GM18870 (cell line): ENCODE measurements around the gene AK6.
"Not testable (repeated sequence)": the region's sequence is repeated elsewhere in the genome, so short reads cannot be mapped to it uniquely, and the experiment has no call there.

Source experiments
- ATAC-seq: cut with Tn5 transposase; IDR thresholded peaks from one replicate; pipeline ENCODE4 v1.9.1; 2021; ENCODE audit warnings: moderate library complexity; ENCODE audit not compliant: unreplicated experiment

The AK6 gene

DNA sequence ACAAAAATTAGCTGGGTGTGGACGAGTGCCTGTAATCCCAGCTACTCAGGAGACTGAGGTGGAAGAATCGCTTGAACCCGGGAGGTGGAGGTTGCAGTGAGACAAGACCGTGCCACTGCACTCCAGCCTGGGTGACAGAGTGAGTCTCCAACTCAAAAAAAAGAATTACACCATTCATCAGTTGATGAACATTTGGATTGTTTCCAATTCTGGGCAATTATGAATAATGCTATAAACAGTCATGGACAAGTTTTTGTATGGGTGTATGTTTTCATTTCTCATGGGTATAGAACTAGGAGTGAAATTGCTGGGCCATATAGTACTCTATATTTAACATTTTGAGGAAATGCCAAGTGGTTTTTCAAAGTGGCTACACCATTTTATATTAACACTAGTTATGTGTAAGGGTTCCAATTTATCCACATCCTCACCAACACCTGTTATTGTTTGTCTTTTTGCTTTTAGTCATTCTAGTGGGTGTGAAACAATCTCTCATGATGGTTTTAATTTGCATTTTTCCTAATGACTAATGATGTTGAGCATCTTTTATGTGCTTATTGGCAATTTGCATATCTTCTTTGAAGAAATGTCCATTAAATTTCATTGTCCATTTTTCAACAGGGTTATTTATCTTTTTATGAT lies 27.7 kb downstream of the AK6 start:
- ATAC-seq = no peak

DNA sequence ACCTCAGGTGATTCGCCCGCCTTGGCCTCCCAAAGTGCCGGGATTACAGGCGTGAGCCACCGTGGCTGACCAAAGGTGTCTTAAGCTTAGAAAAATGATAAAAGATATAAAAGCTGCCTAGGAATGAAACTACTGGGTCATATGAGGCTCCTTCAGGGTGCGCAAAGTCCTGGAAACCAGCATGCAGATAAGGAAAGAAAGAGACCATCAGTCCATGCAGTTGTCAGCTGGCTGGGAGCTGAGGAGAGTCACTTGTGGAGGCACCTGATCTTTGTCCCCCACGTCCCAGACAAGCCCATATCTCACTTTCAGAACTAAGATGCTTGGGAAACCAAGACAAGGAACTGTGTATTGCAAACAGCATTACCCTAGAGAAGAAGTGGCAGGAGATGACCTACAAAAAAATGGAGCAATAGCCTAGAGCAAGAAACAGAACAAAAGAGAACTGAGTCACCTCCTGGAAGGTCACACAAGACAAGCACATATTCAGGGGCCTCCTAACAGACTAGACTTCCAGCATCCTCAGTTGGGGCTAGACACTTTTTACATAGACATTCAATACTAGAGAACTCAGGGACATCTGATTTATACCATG lies 33.9 kb downstream of the AK6 start:
- ATAC-seq = no peak

DNA sequence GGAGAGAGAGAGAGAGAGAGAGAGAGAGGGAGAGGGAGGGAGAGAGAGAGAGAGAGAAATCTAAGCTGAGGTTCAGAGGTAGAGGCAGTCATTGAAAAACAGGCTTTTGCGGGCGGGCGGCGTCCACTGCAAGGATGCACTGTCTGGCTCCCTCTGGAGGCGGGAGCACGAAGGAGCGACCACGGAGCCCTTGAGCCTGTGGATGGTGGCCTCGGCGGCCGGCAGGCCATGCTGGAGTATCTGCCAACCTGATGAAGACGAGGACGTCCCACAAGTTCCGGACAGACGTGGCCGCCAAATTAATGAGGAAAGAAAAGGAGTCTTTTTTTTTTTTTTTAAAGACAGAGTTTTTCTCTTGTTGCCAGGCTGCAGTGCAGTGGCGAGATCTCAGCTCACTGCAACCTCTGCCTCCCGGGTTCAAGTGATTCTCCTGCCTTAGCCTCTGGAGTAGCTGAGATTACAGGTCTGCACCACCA lies 34.5 kb downstream of the AK6 start:
- no peak for ATAC-seq

DNA sequence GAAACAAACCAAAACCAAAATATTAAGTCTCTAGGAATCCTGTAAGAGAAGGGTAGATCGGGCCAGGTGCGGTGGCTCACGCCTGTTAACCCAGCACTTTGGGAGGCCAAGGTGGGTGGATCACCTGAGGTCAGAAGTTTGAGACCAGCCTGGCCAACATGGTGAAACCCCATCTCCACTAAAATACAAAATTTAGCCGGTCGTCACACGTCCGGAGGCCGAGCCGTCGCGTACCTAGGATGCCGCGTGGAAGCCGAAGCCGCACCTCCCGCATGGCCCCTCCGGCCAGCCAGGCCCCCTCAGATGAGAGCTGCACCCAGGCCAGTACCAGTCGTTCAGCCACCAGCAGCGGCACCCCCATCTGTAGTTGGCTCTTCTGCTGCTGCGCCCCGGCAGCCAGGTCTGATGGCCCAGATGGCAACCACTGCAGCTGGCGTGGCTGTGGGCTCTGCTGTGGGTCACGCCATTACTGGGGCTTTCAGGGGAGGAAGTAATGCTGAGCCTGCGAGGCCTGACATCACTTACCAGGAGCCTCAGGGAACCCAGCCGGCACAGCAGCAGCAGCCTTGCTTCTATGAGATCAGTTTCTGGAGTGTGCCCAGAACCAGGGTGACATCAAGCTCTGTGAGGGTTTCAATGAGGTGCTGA lies 35.5 kb downstream of the AK6 start:
- ATAC-seq = not testable (repeated sequence)

DNA sequence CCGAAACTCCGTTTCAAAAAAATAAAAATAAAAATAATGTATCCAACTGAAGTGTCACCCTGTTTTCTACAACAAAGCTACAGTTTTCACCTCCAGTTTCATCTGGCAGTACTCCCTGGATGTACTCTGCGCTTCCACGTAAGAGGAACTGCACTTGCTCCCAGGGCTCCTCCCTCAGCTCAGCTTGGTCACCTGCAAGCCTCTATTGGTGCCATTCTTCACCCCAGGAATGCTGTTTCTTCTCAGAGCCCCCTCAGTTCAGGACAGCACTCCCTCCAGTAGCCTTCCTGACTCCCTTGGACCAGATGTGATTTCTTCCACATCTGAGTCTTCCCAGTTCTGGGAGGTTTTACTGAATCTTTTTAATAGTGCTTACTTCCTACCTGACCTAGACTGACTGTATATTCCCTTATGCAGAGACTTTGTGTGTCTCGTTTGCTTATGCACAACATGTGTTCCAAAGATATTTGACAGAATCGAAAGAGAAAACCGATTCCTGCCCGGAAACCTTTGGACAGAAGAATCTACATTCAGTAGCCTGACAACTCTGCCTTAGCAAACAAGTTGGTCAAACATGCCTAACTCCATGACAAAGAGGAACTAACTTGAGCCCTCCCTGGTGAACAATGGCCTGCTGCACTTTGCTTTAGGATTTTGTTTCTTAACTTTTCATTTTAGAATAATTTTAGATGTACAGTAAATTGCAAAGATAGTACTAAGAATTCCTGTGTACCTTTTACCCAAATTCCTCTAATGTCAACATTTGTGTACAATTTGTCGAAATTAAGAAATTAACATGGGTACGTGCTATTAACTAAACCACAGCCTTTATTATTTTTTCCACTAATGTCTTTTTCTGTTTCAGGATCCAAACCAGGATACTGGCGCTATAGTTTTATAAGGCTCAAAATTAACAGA lies 37.5 kb downstream of the AK6 start:
- no peak for ATAC-seq

DNA sequence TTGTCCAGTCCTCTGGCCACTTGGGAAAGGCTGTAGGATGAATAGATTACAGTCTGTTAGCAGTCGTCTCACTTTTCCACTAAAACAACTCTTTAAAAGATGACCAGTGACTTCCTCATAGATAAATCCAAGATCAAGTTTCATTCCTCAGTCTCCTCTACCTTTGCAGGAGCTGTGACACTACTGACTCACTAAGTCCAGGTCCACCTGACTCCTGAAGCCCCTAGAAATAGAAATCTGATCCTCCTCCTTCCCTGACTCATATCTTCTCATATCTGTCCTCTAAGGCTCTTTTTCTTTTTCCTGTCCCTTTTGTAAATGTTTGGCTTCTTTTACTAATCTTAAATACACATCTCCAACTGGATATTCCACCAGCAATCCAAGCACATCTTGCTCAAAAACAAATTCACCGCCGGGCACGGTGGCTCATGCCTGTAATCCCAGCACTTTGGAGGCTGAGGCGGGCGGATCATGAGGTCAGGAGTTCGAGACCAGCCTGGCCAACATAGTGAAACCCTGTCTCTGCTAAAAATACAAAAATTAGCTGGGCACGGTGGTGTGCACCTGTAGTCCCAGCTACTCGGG lies 39.3 kb downstream of the AK6 start:
- no peak for ATAC-seq

DNA sequence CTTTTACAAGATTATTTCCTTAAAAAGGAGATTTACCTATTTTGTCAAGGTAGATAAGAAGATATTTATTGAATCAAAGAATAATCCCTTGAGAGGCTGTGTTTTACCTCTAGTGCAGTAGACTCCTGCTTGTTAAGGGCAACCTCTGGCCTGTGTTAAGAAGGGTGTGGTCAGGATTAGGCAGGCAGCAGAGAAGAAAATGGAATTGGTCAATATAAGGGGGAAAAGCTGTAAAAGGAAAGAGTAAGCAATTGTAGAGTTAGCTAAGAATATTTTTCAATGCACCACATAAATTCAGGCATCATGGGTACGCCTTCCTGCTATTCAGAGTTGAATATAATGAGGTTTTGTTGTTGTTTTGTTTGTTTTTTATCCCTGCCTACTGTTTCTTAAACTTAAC lies 43.0 kb downstream of the AK6 start:
- ATAC-seq = no peak

DNA sequence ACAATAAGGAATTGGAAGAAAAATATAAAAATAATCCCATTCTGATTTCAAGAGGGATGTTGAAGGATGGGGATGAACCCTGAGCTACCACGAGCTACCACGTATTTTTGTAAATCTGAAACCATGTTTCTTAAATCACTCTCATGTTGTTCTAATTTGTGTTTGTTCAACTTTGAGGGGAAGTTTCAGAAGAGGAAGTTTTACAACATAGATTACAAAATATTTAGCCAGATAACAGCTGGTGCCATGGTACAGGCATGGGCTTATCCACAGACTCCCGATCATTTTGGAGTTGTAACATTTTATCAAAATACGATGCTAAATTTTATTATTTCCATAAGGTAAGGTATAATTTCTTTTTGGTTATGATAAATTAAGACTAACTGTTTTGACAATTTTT lies 51.9 kb downstream of the AK6 start:
- no peak for ATAC-seq

DNA sequence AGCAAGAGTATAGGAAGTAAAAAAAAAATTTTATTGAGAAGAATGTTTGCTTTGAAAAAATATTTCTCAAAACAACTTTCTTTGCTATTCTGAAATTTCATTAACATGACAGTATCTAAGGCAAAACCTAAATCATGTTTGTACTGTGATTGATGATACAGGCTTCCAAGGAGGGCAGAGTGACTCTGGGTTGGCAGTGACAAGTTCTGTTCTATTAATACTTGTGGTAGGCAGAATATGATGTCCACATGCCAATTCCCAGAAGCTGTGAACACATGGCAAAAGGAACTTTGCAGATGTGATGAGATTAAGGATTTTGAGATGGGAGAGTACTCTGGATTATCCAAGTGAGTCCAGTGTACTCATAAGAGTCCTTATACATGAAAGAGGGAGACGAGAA lies 53.3 kb downstream of the AK6 start:
- no peak for ATAC-seq

DNA sequence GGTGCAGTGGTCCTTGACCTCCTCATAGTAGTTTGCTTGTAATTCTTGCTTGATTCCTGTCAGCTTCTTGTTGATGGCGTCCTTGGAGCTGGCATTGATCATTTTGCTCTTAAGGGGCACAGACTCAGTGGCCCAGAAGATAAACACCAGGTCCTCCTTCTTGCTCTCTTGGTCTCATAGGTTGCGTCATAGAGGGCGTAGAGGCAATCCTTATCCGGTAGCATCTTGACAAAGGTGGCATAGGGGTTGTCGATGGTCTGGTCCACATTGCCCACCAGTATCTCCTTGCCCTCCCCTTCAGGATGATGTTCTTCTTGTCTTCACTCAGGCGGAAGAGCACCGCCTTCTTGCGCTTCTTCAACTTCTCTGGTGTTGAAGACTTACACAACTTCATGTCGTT lies 55.9 kb downstream of the AK6 start:
- no peak for ATAC-seq

DNA sequence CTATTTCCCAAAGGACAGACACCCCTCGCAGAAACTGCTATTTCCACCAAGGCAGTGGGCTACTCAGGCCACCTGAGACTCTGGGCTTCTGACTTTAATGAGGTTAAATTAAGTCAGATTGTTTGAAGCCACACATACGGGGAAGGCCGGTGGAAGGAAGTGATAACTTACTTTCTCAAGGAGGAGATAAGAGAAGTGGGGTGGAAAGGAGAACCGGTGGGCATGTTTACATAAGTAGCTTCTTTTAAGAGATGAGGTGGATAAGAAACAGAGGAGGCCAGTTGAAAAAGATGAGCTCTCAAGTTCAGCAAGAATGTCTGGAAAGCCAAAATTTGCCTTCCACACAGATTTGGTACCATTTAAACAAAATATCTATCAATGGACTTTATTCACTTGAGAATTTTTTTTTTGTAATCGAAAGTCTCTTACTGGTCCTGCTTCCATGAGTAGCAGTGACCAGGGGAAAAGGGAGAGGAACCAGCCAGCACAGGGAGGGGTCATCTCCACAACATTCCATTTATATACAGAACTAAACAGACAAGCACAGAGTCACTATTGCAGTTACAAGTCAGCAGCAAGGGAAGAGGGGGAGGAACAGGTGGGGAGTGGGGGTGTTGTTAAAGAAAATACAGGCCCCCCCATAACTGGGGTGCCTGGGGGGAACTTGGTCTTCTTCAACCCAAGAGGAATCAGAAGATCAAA lies 56.7 kb downstream of the AK6 start:
- no peak for ATAC-seq

DNA sequence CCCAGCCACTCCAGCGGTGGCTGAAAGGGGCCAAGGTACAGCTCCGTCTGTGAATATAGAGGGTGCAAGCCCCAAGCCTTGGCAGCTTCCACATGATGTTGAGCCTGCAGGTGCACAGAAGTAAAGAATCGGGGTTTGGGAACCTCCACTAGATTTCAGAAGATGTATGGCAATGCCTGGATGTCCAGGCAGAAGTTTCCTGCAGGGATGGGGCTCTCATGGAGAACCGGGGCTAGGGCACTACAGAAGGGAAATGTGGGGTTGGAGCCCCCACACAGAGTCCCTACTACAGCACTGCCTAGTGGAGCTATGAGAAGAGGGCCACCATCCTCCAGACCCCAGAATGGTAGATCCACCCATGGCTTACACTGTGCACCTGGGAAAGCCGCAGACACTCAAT lies 59.9 kb downstream of the AK6 start:
- ATAC-seq = no peak

DNA sequence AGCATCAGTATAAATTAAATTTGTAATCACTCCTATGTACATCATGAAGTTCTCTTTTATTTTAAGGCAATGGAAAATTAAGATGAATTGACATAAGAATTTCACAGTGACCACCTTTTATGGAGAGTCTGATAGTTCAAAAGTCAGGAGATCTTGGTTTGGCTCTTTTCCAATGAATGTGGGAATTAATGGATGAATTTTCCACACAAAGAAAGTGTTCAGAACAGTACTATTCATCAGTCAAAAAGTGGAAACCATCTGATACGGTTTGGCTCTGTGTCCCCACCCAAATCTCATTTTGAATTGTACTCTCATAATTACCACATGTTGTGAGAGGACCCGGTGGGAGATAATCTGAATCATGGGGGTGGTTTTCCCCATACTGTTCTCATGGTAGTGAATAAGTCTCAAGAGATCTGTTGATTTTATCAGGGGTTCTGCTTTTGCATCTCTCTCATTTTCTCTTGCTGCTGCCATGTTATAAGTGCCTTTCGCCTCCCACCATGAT lies 61.2 kb downstream of the AK6 start:
- ATAC-seq = no peak

DNA sequence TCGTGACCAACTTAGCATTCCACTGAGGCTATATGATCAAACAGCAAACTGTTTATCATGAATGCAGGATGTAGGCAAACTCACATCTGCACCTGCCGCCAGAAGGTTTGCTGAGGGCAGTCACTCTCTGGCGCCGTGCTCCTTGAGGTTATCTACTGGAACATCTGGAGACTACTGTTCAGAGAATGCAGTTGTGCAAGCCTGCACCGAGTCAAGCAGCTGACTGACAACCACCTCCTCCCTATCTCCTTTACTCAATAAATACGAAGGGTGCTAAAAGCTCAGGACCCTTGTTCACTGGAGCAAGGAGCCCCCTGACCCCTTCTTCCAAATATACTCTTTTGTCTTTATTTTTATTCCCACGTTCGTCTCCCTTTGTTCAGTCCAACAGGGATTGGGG lies 63.8 kb downstream of the AK6 start:
- no peak for ATAC-seq
